Measurements from ENCODE around the gene KIAA1143. TPM values are rescaled to one million over a fixed set of nuclear protein-coding genes. Genes with fewer than 3 reads are reported as not detected.

The KIAA1143 gene
- polyA plus RNA-seq, 1 of the 3 experiments (the other 2 are of a cell fraction) = 5.6 TPM

DNA sequence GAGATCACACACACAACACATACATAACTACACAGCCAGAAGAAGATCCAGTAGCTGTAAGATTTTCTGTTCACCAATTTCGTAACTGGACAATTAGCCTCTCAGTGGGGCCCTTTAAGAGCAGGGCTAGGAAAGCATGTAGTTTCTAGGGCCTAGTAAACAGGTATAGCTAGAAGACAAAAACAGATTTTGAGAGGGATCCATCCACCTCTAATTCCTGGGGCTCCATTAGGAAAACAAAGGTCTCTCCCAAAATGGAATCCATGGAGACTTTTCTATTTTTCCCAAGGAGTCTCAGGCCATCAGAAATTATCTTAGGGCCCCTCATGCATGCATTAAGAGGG lies 10.7 kb upstream of the KIAA1143 start:
- 100% methylated on average over 1 of the region's 1 CpG for WGBS (ENCODE audit: low lambda C conversion rate)
- peaks cover 65% of the 10 kb centered on the region; the same call in 1 of the 2 replicates for H3K79me2 ChIP-seq (ENCODE audit: insufficient read depth)
- CTCF ChIA-PET = interaction anchor here (1.1 to 1.8 kb wide), 2 partner anchors 10 to 53 kb away, joined by 3 to 7 read pairs; partner anchors contain the start of genes KIAA1143 and KIF15

DNA sequence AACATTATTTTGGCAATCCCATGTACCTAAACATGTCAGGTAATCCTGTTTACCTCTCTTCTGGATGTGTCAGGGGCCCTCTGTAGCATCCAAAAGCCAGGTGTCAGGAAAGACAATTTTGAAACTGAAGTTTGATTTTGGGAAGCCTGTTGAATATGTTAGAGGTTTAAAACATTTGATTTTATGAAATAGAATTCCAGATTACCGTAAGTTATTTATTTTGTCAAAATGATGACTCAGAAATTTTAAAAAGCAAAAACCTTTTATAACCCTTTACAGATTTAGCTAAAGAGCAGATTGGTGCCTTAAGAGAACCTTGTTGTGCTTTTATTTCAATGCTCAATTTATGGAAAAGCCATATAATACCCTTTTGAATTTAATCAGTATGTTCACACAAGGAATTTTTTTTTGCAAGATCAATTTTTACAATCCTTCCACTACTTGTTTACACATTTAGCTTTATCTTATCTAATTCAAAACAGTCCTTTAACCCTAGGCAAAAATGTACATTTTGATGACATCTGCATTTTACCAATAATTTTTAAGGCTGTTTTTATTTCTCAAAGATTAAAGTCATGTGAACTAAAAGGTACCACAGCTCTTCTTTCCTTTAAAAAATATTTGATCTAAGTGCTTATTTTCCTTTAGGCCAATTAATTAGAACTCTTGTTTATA lies 10.1 kb upstream of the KIAA1143 start:
- Histone ChIP-seq H3K9me2 (no peaks in the 10 kb centered on the region), H3K79me2 (ENCODE audit: insufficient read depth) (peaks cover 70% of the 10 kb centered on the region; the same call in 1 of the 2 replicates), H2AFZ (ENCODE audit: low read depth) (no peak overlapping the region), H3F3A (replicated peaks; ENCODE audit: insufficient read depth) (no peaks in the 10 kb centered on the region), H3K4me2 (no peak overlapping the region), H3K9me3 (peaks cover 18% of the 10 kb centered on the region; the same call in 1 of the 2 replicates), H3K27ac (ENCODE audit: low read depth in 2 of 2, low read length in 1 of 2) (no peak overlapping the region), H3K36me3 (replicated peaks in 1 of 2; ENCODE audit: control insufficient read depth in 1 of 2, insufficient read depth in 2 of 2, low read length in 1 of 2) (peaks cover 0 to 23% of the 10 kb centered on the region in 2 experiments), H3K27me3 (ENCODE audit: insufficient read depth) (no peaks in the 10 kb centered on the region), H3K4me3 (ENCODE audit: low read depth in 2 of 2, low read length in 1 of 2) (no peak overlapping the region), H3K9ac (no peak overlapping the region), H4K20me1 (ENCODE audit: insufficient read depth) (no peaks in the 10 kb centered on the region), H3K4me1 (ENCODE audit: control insufficient read depth in 1 of 2, insufficient read depth in 2 of 2, low read depth in 1 of 2, low read length in 1 of 2) (no peaks in the 10 kb centered on the region)
- TF ChIP-seq RFX5 (IDR thresholded peaks at IDR 0.05; ENCODE audit: low read length) (no peak), SMC3 (IDR thresholded peaks at IDR 0.05; ENCODE audit: low read depth, low read length) (no peak), NFIC (IDR thresholded peaks at IDR 0.05; ENCODE audit: borderline replicate concordance) (no peak), CTCF (IDR thresholded peaks at IDR 0.05) (no peak), CHD2 (IDR thresholded peaks at IDR 0.05; ENCODE audit: low read length, partially characterized antibody) (no peak), MEF2A (IDR thresholded peaks at IDR 0.05; ENCODE audit: borderline replicate concordance, low read depth) (no peak), JUND (IDR thresholded peaks at IDR 0.05) (no peak), TAF1 (IDR thresholded peaks at IDR 0.05; ENCODE audit: borderline replicate concordance, low read depth, low read length) (no peak), EZH2phosphoT487 (IDR thresholded peaks at IDR 0.05; ENCODE audit: borderline replicate concordance, low read depth) (no peak), YY1 (IDR thresholded peaks at IDR 0.05; ENCODE audit: low read depth) (no peak), TCF12 (IDR thresholded peaks at IDR 0.05) (no peak), GATA2 (CRISPR knock-in tag; IDR thresholded peaks at IDR 0.05) (no peak), USF2 (IDR thresholded peaks at IDR 0.05; ENCODE audit: borderline replicate concordance, low read depth, low read length) (no peak), FOXJ3 (CRISPR knock-in tag; IDR thresholded peaks at IDR 0.05) (no peak), EP300 (IDR thresholded peaks at IDR 0.05; ENCODE audit: borderline replicate concordance in 1 of 2, low read depth in 1 of 2, low read length in 1 of 2) (no peak)
- ChIA-PET CTCF (interaction anchor here (1.8 kb wide), 1 partner anchor 9 kb away, joined by 7 read pairs; the partner anchor contains the start of genes KIAA1143 and KIF15), POLR2A (no interaction called here)
- 100% methylated on average over 1 of the region's 1 CpG for WGBS (ENCODE audit: low lambda C conversion rate)
- DNase-seq = no peak

More for the DNA sequence above, 10.7 kb upstream of the KIAA1143 start:
- no peaks in the 10 kb centered on the region for H4K20me1 ChIP-seq (ENCODE audit: insufficient read depth)
- POLR2A ChIA-PET = no interaction called here
- no peaks in the 10 kb centered on the region for H3F3A ChIP-seq (replicated peaks; ENCODE audit: insufficient read depth)
- H3K4me2 ChIP-seq = no peak overlapping the region
- H3K36me3 ChIP-seq (replicated peaks in 1 of 2; ENCODE audit: control insufficient read depth in 1 of 2, insufficient read depth in 2 of 2, low read length in 1 of 2) = peaks cover 0 to 27% of the 10 kb centered on the region in 2 experiments
- H3K4me3 ChIP-seq (ENCODE audit: low read depth in 2 of 2, low read length in 1 of 2) = no peak overlapping the region
- no peaks in the 10 kb centered on the region for H3K27me3 ChIP-seq (ENCODE audit: insufficient read depth)
- no peak overlapping the region for H2AFZ ChIP-seq (ENCODE audit: low read depth)
- TF ChIP-seq GABPA (IDR thresholded peaks at IDR 0.05; ENCODE audit: low read depth) (no peak), JUND (IDR thresholded peaks at IDR 0.05) (no peak), YY1 (IDR thresholded peaks at IDR 0.05; ENCODE audit: low read depth) (no peak), EZH2phosphoT487 (IDR thresholded peaks at IDR 0.05; ENCODE audit: borderline replicate concordance, low read depth) (no peak), SIN3A (IDR thresholded peaks at IDR 0.05; ENCODE audit: borderline replicate concordance, low read depth, low read length) (no peak), ELF1 (IDR thresholded peaks at IDR 0.05) (no peak), USF1 (IDR thresholded peaks at IDR 0.05; ENCODE audit: borderline replicate concordance, low read depth) (no peak), RXRA (IDR thresholded peaks at IDR 0.05; ENCODE audit: borderline replicate concordance, low read depth) (no peak), GATA2 (CRISPR knock-in tag; IDR thresholded peaks at IDR 0.05) (no peak), PBX3 (IDR thresholded peaks at IDR 0.05) (no peak)
- TF ChIP-seq, protein P1, sequence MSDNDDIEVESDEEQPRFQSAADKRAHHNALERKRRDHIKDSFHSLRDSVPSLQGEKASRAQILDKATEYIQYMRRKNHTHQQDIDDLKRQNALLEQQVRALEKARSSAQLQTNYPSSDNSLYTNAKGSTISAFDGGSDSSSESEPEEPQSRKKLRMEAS (IDR thresholded peaks at IDR 0.05; ENCODE audit: low read depth) = no peak
- peaks cover 18% of the 10 kb centered on the region; the same call in 1 of the 2 replicates for H3K9me3 ChIP-seq
- H3K27ac ChIP-seq (ENCODE audit: low read depth in 2 of 2, low read length in 1 of 2) = no peak overlapping the region
- H3K9ac ChIP-seq = no peak overlapping the region
- no peaks in the 10 kb centered on the region for H3K4me1 ChIP-seq (ENCODE audit: control insufficient read depth in 1 of 2, insufficient read depth in 2 of 2, low read depth in 1 of 2, low read length in 1 of 2)
- DNase-seq = no peak
- H3K9me2 ChIP-seq = no peaks in the 10 kb centered on the region

Measured in SK-N-SH (cell line).